ENCODE results near the gene EDARADD.

The EDARADD gene

DNA sequence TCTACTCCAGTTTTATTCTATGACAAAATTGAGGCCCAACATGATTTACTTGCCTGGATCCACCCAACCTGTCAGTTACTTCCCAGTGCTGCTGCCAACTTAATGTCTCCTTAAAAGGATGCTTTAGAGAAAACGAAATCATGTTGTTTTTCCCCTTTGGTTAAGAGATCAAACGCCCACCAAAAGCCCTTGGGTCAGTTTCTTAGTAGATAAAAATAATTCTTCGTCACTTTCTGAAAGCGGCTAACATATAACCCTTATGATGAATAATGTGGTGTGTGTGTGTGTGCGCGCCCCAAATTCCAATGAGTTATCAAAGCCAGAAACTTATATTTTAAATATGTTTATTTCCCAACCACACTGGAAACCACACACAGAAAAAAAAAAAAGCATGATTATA lies 77.0 kb downstream of the EDARADD start:
- Histone ChIP-seq H2BK12ac (ENCODE audit: low read length in 2 of 2) (no peak overlapping the region), H3K14ac (ENCODE audit: low read length in 2 of 2) (no peak overlapping the region), H3K4me2 (ENCODE audit: low read length, poor library complexity, severe bottlenecking) (no peak overlapping the region), H2BK5ac (ENCODE audit: low read depth, low read length, poor library complexity, severe bottlenecking) (no peak overlapping the region), H3K36me3 (ENCODE audit: control insufficient read depth in 1 of 2, insufficient read depth in 2 of 2, low read depth in 1 of 2, low read length in 2 of 2) (no peaks in the 10 kb centered on the region), H3K9me3 (ENCODE audit: control insufficient read depth, low read length) (no peaks in the 10 kb centered on the region), H3K23ac (ENCODE audit: low read length in 2 of 2) (no peak overlapping the region), H4K91ac (ENCODE audit: low read length) (no peak overlapping the region), H3K79me1 (replicated peaks; ENCODE audit: low read length, poor library complexity, severe bottlenecking) (no peaks in the 10 kb centered on the region), H2AFZ (ENCODE audit: low read depth, low read length) (no peak overlapping the region), H3K4me1 (ENCODE audit: control insufficient read depth, insufficient read depth, low read depth, low read length) (peaks cover 4% of the 10 kb centered on the region), H3K27ac (ENCODE audit: low read length, poor library complexity, severe bottlenecking) (no peak overlapping the region), H3K4ac (ENCODE audit: low read depth in 1 of 2, low read length in 2 of 2) (no peak overlapping the region), H3K18ac (ENCODE audit: low read depth in 1 of 2, low read length in 2 of 2) (no peak overlapping the region), H2BK15ac (ENCODE audit: low read depth, poor library complexity, severe bottlenecking) (no peak overlapping the region), H3K27me3 (ENCODE audit: control insufficient read depth in 1 of 2, insufficient read depth in 1 of 2, low read length in 2 of 2) (peaks cover 0 to 21% of the 10 kb centered on the region in 2 experiments), H2AK5ac (ENCODE audit: low read length, severe bottlenecking) (no peak overlapping the region), H2BK120ac (ENCODE audit: low read depth, low read length) (no peak overlapping the region), H3K4me3 (ENCODE audit: insufficient read depth in 1 of 2, low read depth in 1 of 2, low read length in 2 of 2) (no peak overlapping the region), H4K8ac (ENCODE audit: low read length) (no peak overlapping the region), H3K9ac (ENCODE audit: low read length) (no peak overlapping the region)
- 96% methylated on average over 3 of the region's 6 CpGs for WGBS
- no peak for DNase-seq

DNA sequence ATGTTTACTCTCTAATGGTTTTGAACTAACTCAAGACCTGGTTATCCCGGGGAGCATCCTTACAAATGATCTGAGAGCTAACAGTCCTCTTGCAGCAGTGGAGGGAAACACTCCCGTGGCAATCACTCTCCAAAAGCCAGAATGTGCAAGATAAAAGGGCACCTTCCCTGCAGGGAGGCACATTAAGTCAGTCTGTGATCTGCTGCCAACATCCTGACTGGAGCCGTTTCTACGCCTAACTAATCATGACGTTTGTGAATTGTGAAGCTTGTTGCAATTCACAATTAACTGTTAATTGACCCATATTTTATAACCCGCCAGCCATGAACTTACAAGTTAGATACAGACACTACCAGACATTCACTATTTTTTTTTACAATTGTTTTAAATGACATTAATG lies 77.6 kb downstream of the EDARADD start:
- Histone ChIP-seq H2AFZ (ENCODE audit: low read depth, low read length) (no peak overlapping the region), H2BK120ac (ENCODE audit: low read depth, low read length) (no peak overlapping the region), H3K4me3 (ENCODE audit: insufficient read depth in 1 of 2, low read depth in 1 of 2, low read length in 2 of 2) (no peak overlapping the region), H2BK15ac (ENCODE audit: low read depth, poor library complexity, severe bottlenecking) (no peak overlapping the region), H3K27me3 (ENCODE audit: control insufficient read depth in 1 of 2, insufficient read depth in 1 of 2, low read length in 2 of 2) (peaks cover 0 to 21% of the 10 kb centered on the region in 2 experiments), H3K14ac (ENCODE audit: low read length in 2 of 2) (no peak overlapping the region), H2AK5ac (ENCODE audit: low read length, severe bottlenecking) (no peak overlapping the region), H3K79me1 (replicated peaks; ENCODE audit: low read length, poor library complexity, severe bottlenecking) (no peaks in the 10 kb centered on the region), H3K27ac (ENCODE audit: low read length, poor library complexity, severe bottlenecking) (no peak overlapping the region), H2BK12ac (ENCODE audit: low read length in 2 of 2) (no peak overlapping the region), H3K9me3 (ENCODE audit: control insufficient read depth, low read length) (no peaks in the 10 kb centered on the region), H3K4me1 (ENCODE audit: control insufficient read depth, insufficient read depth, low read depth, low read length) (peaks cover 4% of the 10 kb centered on the region), H3K4me2 (ENCODE audit: low read length, poor library complexity, severe bottlenecking) (no peak overlapping the region), H3K4ac (ENCODE audit: low read depth in 1 of 2, low read length in 2 of 2) (no peak overlapping the region), H3K23ac (ENCODE audit: low read length in 2 of 2) (no peak overlapping the region), H2BK5ac (ENCODE audit: low read depth, low read length, poor library complexity, severe bottlenecking) (no peak overlapping the region), H3K36me3 (ENCODE audit: control insufficient read depth in 1 of 2, insufficient read depth in 2 of 2, low read depth in 1 of 2, low read length in 2 of 2) (no peaks in the 10 kb centered on the region), H4K8ac (ENCODE audit: low read length) (no peak overlapping the region), H4K91ac (ENCODE audit: low read length) (no peak overlapping the region), H3K18ac (ENCODE audit: low read depth in 1 of 2, low read length in 2 of 2) (no peak overlapping the region), H3K9ac (ENCODE audit: low read length) (no peak overlapping the region)
- no peak for DNase-seq
- 33% methylated on average over 5 of the region's 6 CpGs for WGBS

DNA sequence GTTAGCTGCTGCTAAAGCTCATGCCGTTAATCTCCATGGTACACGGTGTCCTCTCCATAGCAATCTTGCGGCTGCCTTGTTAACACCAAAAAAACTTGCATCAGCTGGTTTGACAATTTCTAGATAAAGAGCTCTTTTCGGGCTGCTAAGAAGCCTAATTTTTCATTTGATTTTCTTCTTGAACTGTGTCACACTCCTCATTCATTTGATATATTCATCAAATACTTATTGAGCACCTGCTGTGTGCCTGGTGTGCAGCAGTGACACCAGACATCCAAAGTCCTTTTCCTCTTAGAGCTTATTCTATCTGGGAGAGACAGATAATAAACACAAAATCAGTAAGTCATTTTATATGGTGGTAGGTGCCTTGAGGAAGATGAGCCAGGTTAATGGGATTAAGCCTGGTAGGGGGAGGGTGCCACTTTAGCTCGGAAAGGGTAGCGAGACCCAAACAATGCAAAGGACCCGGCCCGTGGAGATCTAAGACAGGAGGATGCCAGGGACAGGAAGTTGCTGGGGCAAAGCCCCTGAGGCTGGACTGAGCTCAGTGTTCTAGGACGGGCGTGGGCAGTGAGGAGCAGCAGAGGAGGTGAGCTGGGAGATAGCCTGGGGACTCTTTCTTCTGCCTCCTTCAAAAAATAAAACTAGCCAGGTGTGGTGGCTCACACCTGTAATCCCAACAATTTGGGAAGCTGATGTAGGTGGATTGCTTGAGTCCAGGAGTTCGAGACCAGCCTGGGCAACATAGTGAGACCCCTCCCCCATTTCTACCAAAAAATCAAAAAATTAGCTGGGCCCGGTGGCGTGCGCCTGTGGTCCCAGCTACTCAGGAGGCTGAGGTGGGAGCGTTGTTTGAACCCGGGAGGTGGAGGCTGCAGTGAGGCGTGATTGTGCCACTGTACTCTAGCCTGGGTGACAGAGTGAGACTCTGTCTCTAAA lies 79.0 kb downstream of the EDARADD start:
- peaks cover 0 to 21% of the 10 kb centered on the region in 2 experiments for H3K27me3 ChIP-seq (ENCODE audit: control insufficient read depth in 1 of 2, insufficient read depth in 1 of 2, low read length in 2 of 2)
- 85% methylated on average over 17 of the region's 17 CpGs for WGBS
- H3K27ac ChIP-seq (ENCODE audit: low read length, poor library complexity, severe bottlenecking), result no peak overlapping the region
- no peak overlapping the region for H2AK5ac ChIP-seq (ENCODE audit: low read length, severe bottlenecking)
- H2BK5ac ChIP-seq (ENCODE audit: low read depth, low read length, poor library complexity, severe bottlenecking), result no peak overlapping the region
- no peaks in the 10 kb centered on the region for H3K9me3 ChIP-seq (ENCODE audit: control insufficient read depth, low read length)
- no peak overlapping the region for H4K8ac ChIP-seq (ENCODE audit: low read length)
- H3K79me1 ChIP-seq (replicated peaks; ENCODE audit: low read length, poor library complexity, severe bottlenecking), result no peaks in the 10 kb centered on the region
- H3K18ac ChIP-seq (ENCODE audit: low read depth in 1 of 2, low read length in 2 of 2), result no peak overlapping the region
- H3K4me2 ChIP-seq (ENCODE audit: low read length, poor library complexity, severe bottlenecking), result no peak overlapping the region
- H3K4me3 ChIP-seq (ENCODE audit: insufficient read depth in 1 of 2, low read depth in 1 of 2, low read length in 2 of 2), result no peak overlapping the region
- no peak overlapping the region for H4K91ac ChIP-seq (ENCODE audit: low read length)
- no peak overlapping the region for H2BK15ac ChIP-seq (ENCODE audit: low read depth, poor library complexity, severe bottlenecking)
- DNase-seq, result no peak
- no peaks in the 10 kb centered on the region for H3K36me3 ChIP-seq (ENCODE audit: control insufficient read depth in 1 of 2, insufficient read depth in 2 of 2, low read depth in 1 of 2, low read length in 2 of 2)
- no peak overlapping the region for H3K9ac ChIP-seq (ENCODE audit: low read length)
- H3K4ac ChIP-seq (ENCODE audit: low read depth in 1 of 2, low read length in 2 of 2), result no peak overlapping the region
- H2BK120ac ChIP-seq (ENCODE audit: low read depth, low read length), result no peak overlapping the region
- no peak overlapping the region for H3K23ac ChIP-seq (ENCODE audit: low read length in 2 of 2)
- no peak overlapping the region for H2BK12ac ChIP-seq (ENCODE audit: low read length in 2 of 2)
- no peak overlapping the region for H2AFZ ChIP-seq (ENCODE audit: low read depth, low read length)
- H3K4me1 ChIP-seq (ENCODE audit: control insufficient read depth, insufficient read depth, low read depth, low read length), result peaks cover 2% of the 10 kb centered on the region
- H3K14ac ChIP-seq (ENCODE audit: low read length in 2 of 2), result no peak overlapping the region

DNA sequence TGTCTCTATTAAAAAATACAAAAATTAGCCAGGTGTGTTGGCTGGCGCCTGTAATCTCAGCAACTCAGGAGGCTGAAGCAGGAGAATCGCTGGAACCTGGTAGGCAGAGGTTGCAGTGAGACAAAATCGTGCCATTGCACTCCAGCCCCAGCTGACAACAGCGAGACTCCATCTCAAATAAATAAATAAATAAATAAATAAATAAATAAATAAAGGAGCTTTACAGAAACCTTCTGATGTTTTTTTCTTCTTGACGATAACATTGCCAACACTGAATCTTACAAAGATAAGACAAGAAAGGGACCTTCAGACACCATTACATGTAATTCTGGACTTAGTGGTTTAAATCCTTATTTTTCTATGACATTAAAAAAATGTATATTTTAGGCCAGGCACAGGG lies 81.9 kb downstream of the EDARADD start:
- Histone ChIP-seq H3K27me3 (ENCODE audit: control insufficient read depth in 1 of 2, insufficient read depth in 1 of 2, low read length in 2 of 2) (peaks cover 0 to 21% of the 10 kb centered on the region in 2 experiments), H3K9me3 (ENCODE audit: control insufficient read depth, low read length) (no peaks in the 10 kb centered on the region)

More for the DNA sequence above, 81.9 kb downstream of the EDARADD start:
- Histone ChIP-seq H3K27ac (ENCODE audit: low read length, poor library complexity, severe bottlenecking) (no peak overlapping the region), H2AFZ (ENCODE audit: low read depth, low read length) (no peak overlapping the region), H2BK5ac (ENCODE audit: low read depth, low read length, poor library complexity, severe bottlenecking) (no peak overlapping the region), H2BK12ac (ENCODE audit: low read length in 2 of 2) (no peak overlapping the region), H4K91ac (ENCODE audit: low read length) (no peak overlapping the region), H3K23ac (ENCODE audit: low read length in 2 of 2) (no peak overlapping the region), H3K4me3 (ENCODE audit: insufficient read depth in 1 of 2, low read depth in 1 of 2, low read length in 2 of 2) (no peak overlapping the region), H3K4me2 (ENCODE audit: low read length, poor library complexity, severe bottlenecking) (no peak overlapping the region), H3K14ac (ENCODE audit: low read length in 2 of 2) (no peak overlapping the region), H3K9ac (ENCODE audit: low read length) (no peak overlapping the region), H2AK5ac (ENCODE audit: low read length, severe bottlenecking) (no peak overlapping the region), H3K4me1 (ENCODE audit: control insufficient read depth, insufficient read depth, low read depth, low read length) (peaks cover 4% of the 10 kb centered on the region), H3K4ac (ENCODE audit: low read depth in 1 of 2, low read length in 2 of 2) (no peak overlapping the region), H3K36me3 (ENCODE audit: control insufficient read depth in 1 of 2, insufficient read depth in 2 of 2, low read depth in 1 of 2, low read length in 2 of 2) (no peaks in the 10 kb centered on the region), H3K18ac (ENCODE audit: low read depth in 1 of 2, low read length in 2 of 2) (no peak overlapping the region), H3K79me1 (replicated peaks; ENCODE audit: low read length, poor library complexity, severe bottlenecking) (no peaks in the 10 kb centered on the region), H2BK15ac (ENCODE audit: low read depth, poor library complexity, severe bottlenecking) (no peak overlapping the region), H4K8ac (ENCODE audit: low read length) (no peak overlapping the region), H2BK120ac (ENCODE audit: low read depth, low read length) (no peak overlapping the region)
- DNase-seq, result no peak
- WGBS, result 100% methylated on average over 2 of the region's 5 CpGs
